ENCODE results near the gene CDC73. TPM values are rescaled to one million over a fixed set of nuclear protein-coding genes. Genes with fewer than 3 reads are reported as not detected.

CDC73 gene
- total and polyA plus RNA-seq, 9 of the 15 experiments (the other 6 are each of a cell fraction or from before 2014, with no cell fraction given): 19.0 to 61.7 (median 30.1) TPM

- TF ChIP-seq ZNF12 (CRISPR knock-in tag; IDR thresholded peaks at IDR 0.05): 0 out of 2 replicates have a peak, but pooled peaks have one; percentile 63
- TF ChIP-seq FIP1L1 (IDR thresholded peaks at IDR 0.05; ENCODE audit: low read depth, low read length, poor library complexity, severe bottlenecking): no peak
- no peak for TF ChIP-seq RFX1 (IDR thresholded peaks at IDR 0.05)
- TF ChIP-seq ZNF174 (CRISPR knock-in tag; IDR thresholded peaks at IDR 0.05): no peak
- TF ChIP-seq, protein P1, sequence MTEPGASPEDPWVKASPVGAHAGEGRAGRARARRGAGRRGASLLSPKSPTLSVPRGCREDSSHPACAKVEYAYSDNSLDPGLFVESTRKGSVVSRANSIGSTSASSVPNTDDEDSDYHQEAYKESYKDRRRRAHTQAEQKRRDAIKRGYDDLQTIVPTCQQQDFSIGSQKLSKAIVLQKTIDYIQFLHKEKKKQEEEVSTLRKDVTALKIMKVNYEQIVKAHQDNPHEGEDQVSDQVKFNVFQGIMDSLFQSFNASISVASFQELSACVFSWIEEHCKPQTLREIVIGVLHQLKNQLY (CRISPR knock-in tag; conservative IDR thresholded peaks at IDR 0.05): 0 out of 4 replicates have a peak, but pooled peaks of 1 of the 2 experiments have one; percentile 53
- peak; percentile 84 for TF ChIP-seq POLR2A (conservative IDR thresholded peaks at IDR 0.05)
- TF ChIP-seq, protein P2, sequence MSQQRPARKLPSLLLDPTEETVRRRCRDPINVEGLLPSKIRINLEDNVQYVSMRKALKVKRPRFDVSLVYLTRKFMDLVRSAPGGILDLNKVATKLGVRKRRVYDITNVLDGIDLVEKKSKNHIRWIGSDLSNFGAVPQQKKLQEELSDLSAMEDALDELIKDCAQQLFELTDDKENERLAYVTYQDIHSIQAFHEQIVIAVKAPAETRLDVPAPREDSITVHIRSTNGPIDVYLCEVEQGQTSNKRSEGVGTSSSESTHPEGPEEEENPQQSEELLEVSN (IDR thresholded peaks at IDR 0.05; ENCODE audit: borderline replicate concordance in 1 of 2, extremely low read depth in 1 of 2, insufficient read depth in 1 of 2, insufficient read length in 1 of 2, low read depth in 1 of 2, low read length in 1 of 2, poor library complexity in 1 of 2, severe bottlenecking in 1 of 2): peak; percentile 69 to 79
- TF ChIP-seq KLF16 (IDR thresholded peaks at IDR 0.05): no peak
- TF ChIP-seq COPS2 (conservative IDR thresholded peaks at IDR 0.05): no peak
- TF ChIP-seq MYC (IDR thresholded peaks at IDR 0.05; ENCODE audit: low read depth, low read length): peak; percentile 92
- no peak for TF ChIP-seq MYC (CRISPR knock-in tag; IDR thresholded peaks at IDR 0.05; ENCODE audit: borderline replicate concordance, low read depth)
- TF ChIP-seq CTBP1 (IDR thresholded peaks at IDR 0.05; ENCODE audit: borderline replicate concordance): peak; percentile 86
- TF ChIP-seq CREBBP (IDR thresholded peaks at IDR 0.05; ENCODE audit: low read depth, low read length): no peak
- peak; percentile 85; the same call in 1 of the 2 replicates for TF ChIP-seq PHF8 (IDR thresholded peaks at IDR 0.05; ENCODE audit: borderline replicate concordance, low read length)
- TF ChIP-seq MBD2 (IDR thresholded peaks at IDR 0.05; ENCODE audit: borderline replicate concordance, low read depth): peak; percentile 31
- TF ChIP-seq ELF2 (CRISPR knock-in tag; IDR thresholded peaks at IDR 0.05): peak; percentile 55; the same call in 1 of the 2 replicates
- peak; percentile 89; the same call in 1 of the 2 replicates for TF ChIP-seq CHCHD3 (CRISPR knock-in tag; IDR thresholded peaks at IDR 0.05)
- 0 out of 2 replicates have a peak, but pooled peaks have one; percentile 31 for TF ChIP-seq BRD4 (IDR thresholded peaks at IDR 0.05)
- TF ChIP-seq TAF9B (IDR thresholded peaks at IDR 0.05; ENCODE audit: partially characterized antibody): peak; percentile 68
- TF ChIP-seq RNF2 (IDR thresholded peaks at IDR 0.05): 0 out of 2 replicates have a peak, but pooled peaks have one; percentile 31
- TF ChIP-seq, protein P3, sequence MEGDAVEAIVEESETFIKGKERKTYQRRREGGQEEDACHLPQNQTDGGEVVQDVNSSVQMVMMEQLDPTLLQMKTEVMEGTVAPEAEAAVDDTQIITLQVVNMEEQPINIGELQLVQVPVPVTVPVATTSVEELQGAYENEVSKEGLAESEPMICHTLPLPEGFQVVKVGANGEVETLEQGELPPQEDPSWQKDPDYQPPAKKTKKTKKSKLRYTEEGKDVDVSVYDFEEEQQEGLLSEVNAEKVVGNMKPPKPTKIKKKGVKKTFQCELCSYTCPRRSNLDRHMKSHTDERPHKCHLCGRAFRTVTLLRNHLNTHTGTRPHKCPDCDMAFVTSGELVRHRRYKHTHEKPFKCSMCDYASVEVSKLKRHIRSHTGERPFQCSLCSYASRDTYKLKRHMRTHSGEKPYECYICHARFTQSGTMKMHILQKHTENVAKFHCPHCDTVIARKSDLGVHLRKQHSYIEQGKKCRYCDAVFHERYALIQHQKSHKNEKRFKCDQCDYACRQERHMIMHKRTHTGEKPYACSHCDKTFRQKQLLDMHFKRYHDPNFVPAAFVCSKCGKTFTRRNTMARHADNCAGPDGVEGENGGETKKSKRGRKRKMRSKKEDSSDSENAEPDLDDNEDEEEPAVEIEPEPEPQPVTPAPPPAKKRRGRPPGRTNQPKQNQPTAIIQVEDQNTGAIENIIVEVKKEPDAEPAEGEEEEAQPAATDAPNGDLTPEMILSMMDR (IDR thresholded peaks at IDR 0.05 in 2 of 3, conservative IDR thresholded peaks at IDR 0.05 in 1 of 3; ENCODE audit: insufficient read depth in 2 of 3, low read depth in 1 of 3, low read length in 3 of 3): peak in 1 of 3 experiments; percentile 14; a peak in 2 of 6 replicates
- TF ChIP-seq GTF2E2 (tag; IDR thresholded peaks at IDR 0.05): peak; percentile 76
These were observed 16.7 kb upstream of the CDC73 start, which contains the start of gene GLRX2 (continued) for GRCh38 chr1:193104907-193105820.
